GM12891 (cell line): ENCODE measurements around the gene HYAL4.

Experiments
- PAX5 ChIP-seq: IDR thresholded peaks from 2 replicates; pipeline ENCODE4 v1.6.1; 2011; ENCODE audit warnings: low read length, moderate library complexity, mild to moderate bottlenecking; ENCODE audit not compliant: insufficient read depth, severe bottlenecking
- POLR2A ChIP-seq: IDR thresholded peaks from 2 replicates; pipeline ENCODE4 v1.6.1; 2011; ENCODE audit warnings: low read depth, low read length, control low read depth
- POLR2AphosphoS5 ChIP-seq: IDR thresholded peaks from 2 replicates; pipeline ENCODE4 v1.6.1; 2011; ENCODE audit warnings: low read depth, low read length, control low read depth
- POU2F2 ChIP-seq: IDR thresholded peaks from 2 replicates; pipeline ENCODE4 v1.6.1; 2011; ENCODE audit warnings: low read depth, mild to moderate bottlenecking, control low read depth, low read length, moderate library complexity
- SPI1 ChIP-seq: IDR thresholded peaks from 2 replicates; pipeline ENCODE4 v1.6.1; 2011; ENCODE audit warnings: low read depth, low read length, control low read depth
- TAF1 ChIP-seq: IDR thresholded peaks from 2 replicates; pipeline ENCODE4 v1.6.1; 2011; ENCODE audit warnings: low read depth, low read length, control low read depth

DNA sequence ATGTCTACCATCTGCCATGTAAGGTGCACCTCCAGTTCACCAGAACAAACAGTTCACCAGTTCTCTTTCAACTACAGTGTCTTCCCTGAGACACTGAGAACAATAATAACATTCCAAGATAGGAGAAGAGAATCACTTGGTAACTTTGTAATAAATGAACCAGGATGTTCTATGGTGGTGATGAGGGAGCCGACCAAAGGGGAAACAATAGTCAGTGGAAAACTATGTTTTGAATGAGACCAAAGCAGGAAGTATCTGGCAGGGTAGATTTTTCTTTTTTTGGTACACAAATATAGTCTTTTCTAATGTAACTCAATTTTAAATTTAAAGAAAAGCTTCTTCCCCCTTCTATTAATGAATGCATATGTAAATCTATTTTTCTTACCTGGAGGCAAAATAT lies 20.0 kb downstream of the HYAL4 start:
- TF ChIP-seq POLR2A (no peak), POLR2AphosphoS5 (no peak), PAX5 (no peak), TAF1 (no peak), POU2F2 (no peak), SPI1 (no peak)
